K562 (cell line): ENCODE results near the gene DCTN1. TPM values are rescaled to one million over a fixed set of nuclear protein-coding genes. Genes with fewer than 3 reads are reported as not detected.

Experiments used
- ARID3A ChIP-seq: IDR thresholded peaks from 2 replicates; pipeline ENCODE4 v1.6.1; 2012; ENCODE audit warnings: low read depth, low read length, improper control_type of control experiment, borderline replicate concordance
- BRCA1 ChIP-seq, 2 experiments: fragments of 450-650 bp in 1 of 2; sonication (generic) in 1 of 2; formaldehyde crosslinking in 1 of 2; IDR thresholded peaks; 2 replicates each; pipeline versions ENCODE4 v1.5.0 to v1.6.1; 2017 to 2020; ENCODE audit warnings: mild to moderate bottlenecking in 1 of 2, missing genetic modification reagents in 1 of 2
- E2F8 ChIP-seq: fragments of 450-650 bp; IDR thresholded peaks from 2 replicates; pipeline ENCODE4 v1.7.1; 2018; ENCODE audit warnings: mild to moderate bottlenecking, low read depth; ENCODE audit not compliant: partially characterized antibody
- FOXA3 ChIP-seq, 2 experiments: fragments of 450-650 bp in 1 of 2; sonication (generic) in 1 of 2; formaldehyde crosslinking; IDR thresholded peaks in 1 of 2; conservative IDR thresholded peaks in 1 of 2; 2 replicates each; pipeline versions ENCODE4 v1.4.0 to v1.8.0; 2020 to 2022; ENCODE audit warnings: mild to moderate bottlenecking in 2 of 2, missing genetic modification reagents in 1 of 2
- MAZ ChIP-seq, 2 experiments: fragments of 450-650 bp in 1 of 2; sonication (generic) in 1 of 2; formaldehyde crosslinking; IDR thresholded peaks in 1 of 2; conservative IDR thresholded peaks in 1 of 2; 2 replicates each; pipeline versions ENCODE4 v1.4.0 to v1.5.0; 2020; ENCODE audit warnings: mild to moderate bottlenecking in 1 of 2, missing genetic modification reagents in 1 of 2
- MGA ChIP-seq: fragments of 450-650 bp; IDR thresholded peaks from 2 replicates; pipeline ENCODE4 v1.6.1; 2016; ENCODE audit warnings: mild to moderate bottlenecking, moderate library complexity
- NBN ChIP-seq: fragments of 450-650 bp; IDR thresholded peaks from 2 replicates; pipeline ENCODE4 v1.6.1; 2016; ENCODE audit warnings: low read depth, mild to moderate bottlenecking
- ZC3H4 ChIP-seq: sonication (generic); formaldehyde crosslinking; IDR thresholded peaks from 2 replicates; pipeline ENCODE4 v1.9.0; 2021; ENCODE audit warnings: missing genetic modification reagents, borderline replicate concordance
- ZNF436 ChIP-seq: fragments of 250-450, 450-650 bp; sonication (Bioruptor Pico); formaldehyde crosslinking; IDR thresholded peaks from 2 replicates; pipeline ENCODE4 v1.7.0; 2020; ENCODE audit warnings: mild to moderate bottlenecking
- polyA plus RNA-seq, 8 experiments: library from polyadenylated mRNA; depleted of rRNA in 4 of 8; stranded (reverse) in 5 of 8; unstranded in 3 of 8; fragments of >200 nt; fragmentation: Nextera tagmentation in 2 of 8; fragmentation: Illumina TruSeq in 1 of 8; extraction: Ambion mirVana in 2 of 8; extraction: Trizol in 1 of 8; gene quantifications; 2 replicates each; pipeline versions ENCODE4 v1.2.1 to v1.2.3, GENCODE V29; 2011 to 2014; ENCODE audit warnings: inconsistent platforms in 1 of 8, missing spikeins in 1 of 8
- total RNA-seq, 7 experiments: library from RNA; depleted of rRNA in 6 of 7; stranded (reverse); fragments of >200 nt in 6 of 7; fragmentation: Illumina TruSeq in 2 of 7; extraction: Trizol in 2 of 7; gene quantifications; 2 replicates each; pipeline versions ENCODE4 v1.2.1 to v1.2.3, GENCODE V29; 2011 to 2021; ENCODE audit warnings: low replicate concordance in 1 of 7

The DCTN1 gene
- total and polyA plus RNA-seq, 9 of the 15 experiments (the other 6 are each of a cell fraction or from before 2014, with no cell fraction given), result 23.9 to 71.7 (median 45.0) TPM

GRCh38 chr2:74334931-74335333 is 45.2 kb downstream of the DCTN1 start (continued):
- TF ChIP-seq MGA, result no peak
- no peak for TF ChIP-seq ZC3H4 (CRISPR knock-in tag)
- TF ChIP-seq ARID3A, result no peak
- no peak for TF ChIP-seq E2F8
- no peak for TF ChIP-seq FOXA3 (CRISPR knock-in tag; conservative IDR thresholded peaks at IDR 0.05 in 1 of 2, IDR thresholded peaks at IDR 0.05 in 1 of 2)
- no peak for TF ChIP-seq NBN
- TF ChIP-seq ZNF436, result no peak
- TF ChIP-seq BRCA1 (IDR thresholded peaks at IDR 0.05), result no peak
- TF ChIP-seq BRCA1 (CRISPR knock-in tag; IDR thresholded peaks at IDR 0.05), result no peak
- TF ChIP-seq MAZ (CRISPR knock-in tag; conservative IDR thresholded peaks at IDR 0.05 in 1 of 2, IDR thresholded peaks at IDR 0.05 in 1 of 2), result no peak
